D341Med (cell line): ENCODE data around the gene NIPSNAP2.
A peak's percentile ranks its signal among the peaks of the same experiment; 100 is the strongest.
"Not testable (repeated sequence)": the region's sequence is repeated elsewhere in the genome, so short reads cannot be mapped to it uniquely, and the experiment has no call there.

Source experiments
- DNase-seq: peaks from one replicate; pipeline ENCODE4 v3.0.0; 2012; ENCODE audit warnings: low spot score

Gene NIPSNAP2

GRCh38 chr7:55964261-55965099 is at the start of gene NIPSNAP2:
NIPSNAP2 (plus strand) TSS chr7:55964585; CDS start chr7:55964610, 25 bp downstream.
- DNase-seq: peak; percentile 97

- DNase-seq: no peak
Observed at GRCh38 chr7:55917771-55918170, 46.6 kb upstream of the NIPSNAP2 start.

DNA sequence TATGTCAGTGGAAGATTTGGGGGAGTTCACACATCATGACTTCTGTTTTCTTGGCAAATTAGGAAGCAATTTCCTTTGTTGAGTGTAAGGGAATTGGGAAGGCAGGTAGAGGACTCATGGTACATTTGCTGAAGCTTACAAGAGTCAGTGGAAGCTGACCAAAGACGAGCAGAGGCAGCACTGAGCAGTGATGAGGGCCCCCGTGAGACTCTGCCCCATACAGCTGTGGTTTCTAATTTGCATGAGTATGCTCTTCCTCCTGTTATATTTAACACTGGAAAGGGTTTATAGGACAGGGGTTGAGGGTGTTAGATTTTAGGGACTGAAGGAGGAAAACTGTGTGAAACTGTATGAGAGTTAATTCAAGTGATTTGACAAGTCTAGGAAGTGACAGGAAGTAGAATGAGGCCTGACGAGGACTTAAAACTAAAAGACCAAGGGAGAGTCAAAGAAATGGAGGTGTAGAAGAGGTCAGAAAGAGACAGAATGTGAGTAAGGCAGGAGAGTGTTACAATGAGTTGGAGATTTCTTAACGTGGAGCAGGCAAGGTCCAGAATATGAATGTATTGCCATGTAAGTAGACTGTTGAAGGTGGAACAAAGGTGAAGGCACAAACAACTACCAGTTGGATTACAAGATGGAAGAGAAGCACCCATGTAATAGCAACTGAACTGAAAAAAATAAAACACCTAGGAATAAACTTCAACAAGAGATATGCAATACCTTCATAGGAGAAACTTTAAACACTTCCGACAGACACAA is 36.2 kb upstream of the NIPSNAP2 start:
- DNase-seq: no peak

GRCh38 chr7:55931421-55932151 is 32.8 kb upstream of the NIPSNAP2 start:
- no peak for DNase-seq

DNA sequence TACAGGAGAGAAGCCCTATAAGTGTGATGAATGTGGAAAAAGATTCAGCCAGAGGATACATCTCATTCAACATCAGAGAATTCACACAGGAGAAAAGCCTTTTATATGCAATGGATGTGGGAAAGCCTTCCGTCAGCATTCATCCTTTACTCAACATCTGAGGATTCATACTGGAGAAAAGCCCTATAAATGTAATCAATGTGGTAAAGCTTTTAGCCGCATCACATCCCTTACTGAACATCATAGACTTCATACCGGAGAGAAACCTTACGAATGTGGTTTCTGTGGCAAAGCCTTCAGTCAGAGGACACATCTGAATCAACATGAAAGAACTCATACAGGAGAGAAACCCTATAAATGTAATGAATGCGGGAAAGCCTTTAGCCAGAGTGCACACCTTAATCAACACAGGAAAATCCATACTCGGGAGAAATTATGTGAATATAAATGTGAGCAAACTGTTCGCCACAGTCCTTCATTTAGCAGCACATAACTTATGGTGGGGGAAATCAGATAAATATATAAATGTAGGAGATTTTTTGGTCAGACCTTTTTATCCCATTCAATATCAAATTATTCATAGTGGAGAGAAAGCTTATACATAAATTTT is 24.8 kb upstream of the NIPSNAP2 start:
- DNase-seq: no peak

GRCh38 chr7:55946545-55946944 is 17.8 kb upstream of the NIPSNAP2 start:
- DNase-seq: no peak

- DNase-seq: peak; percentile 98
Observed at GRCh38 chr7:55951637-55952351, 12.6 kb upstream of the NIPSNAP2 start, which contains the start of gene MRPS17. MRPS17 (plus strand) TSS chr7:55951877; CDS start chr7:55953196, 1,319 bp downstream.

DNA sequence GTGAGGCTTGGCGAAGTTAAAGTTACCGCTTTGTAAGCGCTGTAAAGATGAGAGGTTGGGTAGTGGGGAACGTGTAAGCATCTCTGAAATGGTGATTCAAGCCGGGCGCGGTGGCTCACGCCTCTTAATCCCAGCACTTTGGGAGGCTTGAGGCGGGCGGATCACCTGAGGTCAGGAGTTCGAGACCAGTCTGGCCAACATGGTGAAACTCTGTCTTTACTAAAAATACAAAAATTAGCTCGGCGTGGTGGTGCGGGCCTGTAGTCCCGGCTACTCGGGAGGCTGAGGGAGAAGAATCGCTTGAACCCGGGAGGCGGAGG is 12.1 kb upstream of the NIPSNAP2 start:
- not testable (repeated sequence) for DNase-seq

DNA sequence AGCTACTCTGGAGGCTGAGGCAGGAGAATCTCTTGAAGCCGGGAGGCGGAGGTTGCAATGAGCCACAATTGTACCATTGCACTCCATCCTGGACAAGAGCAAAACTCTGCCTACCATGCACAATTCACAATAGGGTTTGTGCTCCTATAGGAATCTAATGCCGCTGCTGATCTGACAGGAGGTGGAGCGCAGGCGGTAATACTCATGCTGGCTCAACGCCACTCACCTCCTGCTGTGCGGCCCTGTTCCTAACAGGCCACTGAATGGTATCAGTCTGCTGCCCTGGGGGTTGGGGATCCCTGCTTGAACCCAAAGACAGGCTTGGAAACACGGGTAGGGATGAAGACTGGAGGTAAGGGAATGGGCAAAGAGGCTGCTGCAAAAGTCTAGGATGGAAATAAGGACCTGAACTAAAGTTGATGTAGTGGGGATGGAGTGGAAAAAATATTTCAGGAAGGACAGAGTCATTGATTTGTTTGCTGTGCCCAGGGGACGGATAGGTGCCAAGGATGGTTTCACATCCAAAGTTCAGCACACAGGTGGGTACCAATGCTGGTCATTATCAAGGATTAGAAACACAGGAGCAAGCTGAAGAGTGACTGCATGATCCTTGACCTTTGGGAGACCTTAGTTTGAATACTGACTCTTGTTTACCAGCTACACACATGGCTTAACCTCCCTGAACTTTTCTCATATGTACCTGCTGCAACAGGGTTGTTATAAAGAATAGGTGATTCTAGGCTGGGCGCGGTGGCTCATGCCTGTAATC is 10.5 kb upstream of the NIPSNAP2 start:
- DNase-seq: no peak

DNA sequence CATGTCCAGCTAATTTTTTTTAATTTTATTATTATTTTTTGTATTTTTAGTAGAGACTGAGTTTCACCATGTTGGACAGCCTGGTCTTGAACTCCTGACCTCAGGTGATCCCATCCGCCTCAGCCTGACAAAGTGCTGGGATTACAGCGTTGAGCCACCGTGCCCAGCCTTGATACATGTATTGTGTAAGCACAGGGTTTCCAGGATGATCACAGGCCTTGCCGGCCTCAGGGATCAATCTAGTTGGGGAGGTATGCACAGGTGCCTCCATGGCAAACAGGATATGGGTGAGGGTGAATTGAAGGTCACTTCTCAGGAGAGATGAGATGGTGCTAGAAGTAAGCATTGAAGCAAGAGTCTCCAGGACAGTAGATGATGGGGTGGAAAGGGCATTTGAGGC is 7.2 kb upstream of the NIPSNAP2 start:
- DNase-seq: no peak

GRCh38 chr7:55962014-55962413 is 2.4 kb upstream of the NIPSNAP2 start:
- DNase-seq: no peak

- no peak for DNase-seq
Observed at GRCh38 chr7:55963584-55964168, 709 bp upstream of the NIPSNAP2 start.

GRCh38 chr7:55965100-55965470 is 700 bp downstream of the NIPSNAP2 start:
- DNase-seq: no peak

GRCh38 chr7:55965805-55966421 is 1.5 kb downstream of the NIPSNAP2 start:
- DNase-seq: no peak

DNA sequence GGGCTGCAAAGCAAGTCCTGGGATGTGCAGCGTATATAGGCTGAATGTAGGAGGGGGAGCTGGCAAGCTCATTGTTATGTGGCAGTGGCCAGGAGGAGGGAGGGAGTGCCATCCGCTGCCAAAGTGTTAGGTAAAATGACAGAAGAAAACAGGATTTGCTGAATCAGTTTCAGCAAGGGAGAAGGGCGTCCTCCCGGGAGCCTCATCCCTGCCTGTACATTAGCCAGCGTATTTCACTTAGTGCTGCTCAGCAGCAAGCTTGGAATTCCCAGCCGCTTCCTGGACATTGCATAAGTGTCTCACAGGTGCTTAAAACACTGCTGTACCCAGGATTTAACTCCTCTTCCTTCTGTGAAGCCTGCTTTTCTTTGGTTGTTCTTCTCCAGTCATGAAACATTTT is 2.5 kb downstream of the NIPSNAP2 start:
- DNase-seq: peak; percentile 47

DNA sequence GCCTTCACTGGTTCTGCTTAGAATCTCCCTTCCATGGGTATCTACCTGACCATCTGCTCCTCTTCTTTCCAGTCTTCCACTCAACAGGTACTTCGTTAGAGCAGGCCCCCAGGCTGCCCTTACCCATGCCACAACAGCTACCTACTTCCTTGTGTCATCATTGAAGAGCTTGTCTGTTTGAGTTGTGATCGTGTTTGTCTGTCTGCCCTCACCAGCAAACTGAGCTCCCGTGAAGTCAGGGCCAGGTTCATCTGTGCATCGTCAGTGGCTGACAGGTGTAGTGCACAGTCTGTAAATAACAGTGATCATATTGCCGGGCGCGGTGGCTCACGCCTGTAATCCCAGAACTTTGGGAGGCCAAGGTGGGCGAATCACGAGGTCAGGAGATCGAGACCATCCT is 5.0 kb downstream of the NIPSNAP2 start:
- DNase-seq: no peak

- DNase-seq: no peak
Observed at GRCh38 chr7:55970561-55970960, 6.2 kb downstream of the NIPSNAP2 start.

- no peak for DNase-seq
Observed at GRCh38 chr7:55970978-55971377, 6.6 kb downstream of the NIPSNAP2 start.

GRCh38 chr7:55973747-55974250 is 9.4 kb downstream of the NIPSNAP2 start:
- no peak for DNase-seq
